Vagina (tissue), 2 donors: Measurements from ENCODE around the gene TMEM141.

Experiments
- CTCF ChIP-seq, 3 experiments: fragments of 450-650 bp in 2 of 3; fragments of 200-600 bp in 1 of 3; sonication (generic) in 1 of 3; IDR thresholded peaks; one replicate each; pipeline ENCODE4 v1.5.1; 2017 to 2019; ENCODE audit warnings: antibody characterized with exemption in 3 of 3, mild to moderate bottlenecking in 2 of 3, moderate library complexity in 2 of 3
- POLR2A ChIP-seq, 2 donors: fragments of 450-650 bp; IDR thresholded peaks; one replicate each; pipeline ENCODE4 v1.6.1; 2017; ENCODE audit warnings: antibody characterized with exemption in 2 of 2, mild to moderate bottlenecking in 2 of 2, moderate library complexity in 2 of 2
- POLR2AphosphoS5 ChIP-seq, 2 donors: sonication (generic); formaldehyde crosslinking; IDR thresholded peaks; one replicate each; pipeline ENCODE4 v1.9.0; 2017; ENCODE audit warnings: antibody characterized with exemption in 2 of 2, mild to moderate bottlenecking in 2 of 2, low read depth in 1 of 2; ENCODE audit not compliant: insufficient read depth in 1 of 2

- no peak for TF ChIP-seq POLR2AphosphoS5 (IDR thresholded peaks at IDR 0.05; ENCODE audit: insufficient read depth in 1 of 2, low read depth in 1 of 2)
- no peak for TF ChIP-seq CTCF (IDR thresholded peaks at IDR 0.05)
- no peak for TF ChIP-seq POLR2A (IDR thresholded peaks at IDR 0.05)
These were observed 3.3 kb downstream of the TMEM141 start for GRCh38 chr9:136794281-136794999.
